AG20443 (cell line): Measurements from ENCODE around the gene SDF2.
A peak's percentile ranks its signal among the peaks of the same experiment; 100 is the strongest.
"Not testable (repeated sequence)": the region's sequence is repeated elsewhere in the genome, so short reads cannot be mapped to it uniquely, and the experiment has no call there.

ENCODE experiments used
- DNase-seq: peaks from one replicate; pipeline ENCODE4 v3.0.0; 2012; ENCODE audit warnings: low spot score, mixed read lengths

The SDF2 gene

DNA sequence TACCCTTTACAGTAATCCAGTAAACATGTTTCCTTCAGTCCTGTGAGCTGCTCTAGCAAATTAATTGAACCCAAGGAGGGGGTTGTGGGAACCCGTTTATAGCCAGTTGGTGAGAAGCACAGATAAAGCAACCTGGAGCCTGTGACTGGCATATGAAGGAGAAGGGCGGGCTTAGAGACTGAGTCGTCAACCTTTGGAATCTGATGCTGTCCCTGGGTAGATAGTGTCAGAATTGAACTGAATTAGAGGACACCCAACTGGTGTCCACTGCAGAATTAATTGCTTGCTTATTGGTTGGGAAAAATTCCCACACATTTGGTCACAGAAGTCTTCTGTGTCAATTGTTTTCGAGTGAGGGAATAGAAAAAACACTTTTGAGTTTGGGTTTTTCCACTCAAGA lies 34.9 kb downstream of the SDF2 start:
- no peak for DNase-seq

DNA sequence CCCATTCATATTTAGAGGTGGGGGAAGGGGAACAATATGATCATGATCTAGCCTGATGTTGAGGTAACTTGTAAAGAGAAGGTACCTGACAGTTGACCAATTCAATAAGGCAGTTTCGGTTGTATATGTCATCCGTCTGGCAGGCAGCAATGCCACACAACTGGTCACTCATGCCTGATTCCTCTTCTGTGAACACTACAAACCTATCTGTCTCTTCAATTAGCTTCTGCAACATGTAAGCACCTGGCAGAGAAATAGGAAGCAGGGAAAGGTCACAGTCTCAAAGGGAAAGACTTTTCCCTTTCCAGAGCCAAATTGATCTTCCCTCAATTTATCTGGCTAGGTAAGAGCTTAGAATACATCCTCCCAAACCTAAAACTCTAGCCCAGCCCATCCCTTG lies 37.6 kb downstream of the SDF2 start:
- DNase-seq, result no peak

DNA sequence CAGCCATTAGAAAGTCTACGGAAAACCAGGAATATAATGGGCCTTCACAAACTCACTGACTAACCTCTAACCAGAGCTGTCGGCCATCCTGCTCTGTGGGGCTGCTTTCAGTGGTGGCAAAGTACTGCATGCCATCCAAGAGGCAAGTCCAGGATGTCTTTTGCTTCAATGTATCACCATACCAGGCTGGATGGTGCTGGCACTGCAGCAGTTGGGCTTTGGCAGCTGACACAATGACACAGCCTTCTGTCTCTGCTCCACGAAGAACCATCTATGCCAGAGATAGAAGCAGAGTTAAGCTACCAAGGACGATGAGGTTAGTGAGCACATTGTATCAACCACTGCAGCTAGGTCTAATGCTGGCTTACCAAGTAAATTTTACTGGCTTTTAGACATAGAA lies 38.0 kb downstream of the SDF2 start:
- DNase-seq, result no peak

DNA sequence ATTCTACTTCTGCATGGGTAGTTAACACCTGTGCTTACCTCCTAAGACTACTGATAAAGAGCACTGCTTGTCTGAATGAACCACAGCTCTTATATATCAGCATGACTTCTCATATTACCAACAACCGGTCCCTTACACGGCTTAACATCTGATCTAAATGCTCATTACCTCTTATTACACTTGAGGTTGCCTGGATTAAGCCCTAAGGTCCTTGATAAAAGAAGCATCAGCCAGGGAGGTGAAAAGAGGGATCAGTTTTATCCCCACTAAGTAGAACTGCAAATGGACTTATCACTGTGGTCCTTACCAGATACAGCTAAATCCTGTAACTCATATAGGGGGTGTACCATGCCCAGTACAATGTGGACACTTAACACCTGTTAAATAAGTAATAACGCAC lies 39.5 kb downstream of the SDF2 start:
- DNase-seq, result no peak

DNA sequence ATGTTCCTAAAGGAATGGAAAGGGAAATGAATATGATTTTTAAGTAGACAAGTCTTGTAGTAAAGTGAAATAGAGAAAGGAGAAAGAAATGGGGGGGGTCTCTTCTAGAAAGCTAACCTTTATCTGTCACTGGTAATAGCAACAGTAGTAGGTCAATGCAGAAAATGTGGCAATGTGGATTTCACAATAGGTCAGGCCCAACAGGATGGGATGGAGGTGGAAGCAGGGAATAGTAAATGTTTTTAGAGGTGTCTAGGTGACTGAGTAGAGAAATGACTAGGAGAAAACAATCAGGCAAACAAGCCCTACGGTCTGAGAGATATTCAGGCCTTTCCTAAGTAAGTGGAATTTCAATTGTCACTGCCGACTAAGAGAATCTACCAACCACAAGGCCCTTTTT lies 41.7 kb downstream of the SDF2 start:
- DNase-seq, result no peak

DNA sequence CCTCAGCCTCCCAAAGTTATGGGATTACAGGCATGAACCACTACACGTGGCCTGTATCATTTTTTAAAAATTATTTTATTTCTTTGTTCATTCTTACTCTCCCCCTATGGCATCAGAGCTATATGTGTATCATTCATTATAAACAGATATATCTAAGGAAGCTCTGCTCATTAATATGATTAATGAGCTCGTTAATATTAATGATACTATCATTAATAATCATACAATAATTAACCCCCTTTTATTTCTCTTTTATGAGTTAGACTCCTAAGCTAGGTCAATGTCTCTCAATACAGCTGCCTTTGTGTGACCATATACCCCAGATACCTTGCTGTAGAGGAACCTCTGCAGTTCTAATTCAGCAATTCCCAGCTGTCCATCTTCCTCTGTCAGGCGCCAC lies 43.2 kb downstream of the SDF2 start:
- DNase-seq, result no peak

DNA sequence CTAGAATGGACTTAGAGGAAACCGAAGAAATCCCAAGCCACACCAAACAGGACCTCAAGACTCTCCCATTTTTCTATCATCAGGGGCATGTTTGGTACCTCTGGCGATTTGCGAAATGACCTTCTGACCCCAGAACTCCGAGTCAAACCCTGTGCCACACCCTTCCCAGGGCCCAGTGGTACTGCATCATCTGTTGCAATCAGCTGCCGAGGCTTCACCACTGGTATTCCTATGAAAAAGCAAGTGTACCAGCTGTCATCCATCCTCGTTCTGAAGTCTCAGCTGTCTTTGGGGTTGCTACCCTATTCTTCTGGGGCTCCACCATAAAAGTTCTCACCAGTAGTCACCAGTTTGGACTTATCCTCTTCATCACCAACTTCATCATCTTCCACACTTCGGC lies 45.4 kb downstream of the SDF2 start:
- no peak for DNase-seq

DNA sequence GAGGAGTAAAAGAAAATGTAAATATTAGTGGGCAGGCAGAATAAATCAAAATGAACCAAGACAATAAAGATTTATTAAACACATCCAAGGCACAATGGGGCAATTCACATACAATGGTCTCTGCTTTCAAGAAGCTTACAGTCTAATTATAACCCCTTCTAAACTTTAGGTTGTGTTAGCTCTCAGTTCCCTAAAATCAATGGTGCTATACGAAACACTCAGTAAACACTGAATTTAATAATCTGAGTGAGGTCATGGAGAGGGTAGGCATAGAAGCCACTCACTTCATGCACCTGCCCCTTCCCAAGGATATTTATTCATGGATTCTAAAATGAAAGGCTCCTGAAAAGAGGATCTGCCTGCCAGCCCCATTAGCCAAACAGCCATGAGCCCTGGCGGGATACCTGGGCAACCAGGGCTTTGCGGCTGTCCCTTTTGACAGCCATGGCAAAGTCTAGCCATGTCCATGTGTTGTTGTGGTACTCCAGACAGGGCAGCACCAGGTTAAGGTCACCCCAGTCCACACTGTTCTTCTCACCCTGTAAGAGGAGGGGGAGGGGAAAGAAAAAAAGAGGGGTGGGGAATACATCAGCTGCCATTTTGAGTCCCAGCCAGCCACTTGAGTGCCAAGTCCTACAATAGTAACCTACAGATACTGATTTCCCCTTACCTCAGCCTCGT lies 46.3 kb downstream of the SDF2 start:
- no peak for DNase-seq

DNA sequence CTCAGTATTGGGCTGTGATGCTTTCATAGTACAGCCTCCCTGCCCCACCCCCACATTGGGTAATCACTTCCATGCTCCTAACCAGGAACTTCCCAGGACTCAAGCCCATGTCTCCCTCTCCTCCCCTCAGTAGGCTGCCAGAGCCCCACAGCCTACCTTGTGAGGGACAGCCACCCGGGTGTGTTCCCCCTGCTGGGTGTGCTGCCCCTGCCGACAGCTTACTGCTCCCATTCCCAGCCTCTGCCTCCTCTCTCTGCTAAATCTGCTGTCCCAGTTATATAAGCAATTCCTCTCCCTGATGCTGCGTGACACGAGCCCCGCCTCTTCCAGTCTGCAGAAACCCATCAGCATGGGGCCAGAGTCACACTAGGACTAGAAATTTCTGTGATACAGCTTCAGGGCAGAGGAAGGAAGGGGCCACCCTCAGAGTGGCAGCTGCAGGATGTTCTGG lies 47.8 kb downstream of the SDF2 start, which contains the start of gene RSKR:
Gene RSKR, minus strand, starts transcription at position 255 of the 451 bp plus-strand sequence. Its CDS starts 24 bp downstream, at position 231.
- DNase-seq, result peak; percentile 20

DNA sequence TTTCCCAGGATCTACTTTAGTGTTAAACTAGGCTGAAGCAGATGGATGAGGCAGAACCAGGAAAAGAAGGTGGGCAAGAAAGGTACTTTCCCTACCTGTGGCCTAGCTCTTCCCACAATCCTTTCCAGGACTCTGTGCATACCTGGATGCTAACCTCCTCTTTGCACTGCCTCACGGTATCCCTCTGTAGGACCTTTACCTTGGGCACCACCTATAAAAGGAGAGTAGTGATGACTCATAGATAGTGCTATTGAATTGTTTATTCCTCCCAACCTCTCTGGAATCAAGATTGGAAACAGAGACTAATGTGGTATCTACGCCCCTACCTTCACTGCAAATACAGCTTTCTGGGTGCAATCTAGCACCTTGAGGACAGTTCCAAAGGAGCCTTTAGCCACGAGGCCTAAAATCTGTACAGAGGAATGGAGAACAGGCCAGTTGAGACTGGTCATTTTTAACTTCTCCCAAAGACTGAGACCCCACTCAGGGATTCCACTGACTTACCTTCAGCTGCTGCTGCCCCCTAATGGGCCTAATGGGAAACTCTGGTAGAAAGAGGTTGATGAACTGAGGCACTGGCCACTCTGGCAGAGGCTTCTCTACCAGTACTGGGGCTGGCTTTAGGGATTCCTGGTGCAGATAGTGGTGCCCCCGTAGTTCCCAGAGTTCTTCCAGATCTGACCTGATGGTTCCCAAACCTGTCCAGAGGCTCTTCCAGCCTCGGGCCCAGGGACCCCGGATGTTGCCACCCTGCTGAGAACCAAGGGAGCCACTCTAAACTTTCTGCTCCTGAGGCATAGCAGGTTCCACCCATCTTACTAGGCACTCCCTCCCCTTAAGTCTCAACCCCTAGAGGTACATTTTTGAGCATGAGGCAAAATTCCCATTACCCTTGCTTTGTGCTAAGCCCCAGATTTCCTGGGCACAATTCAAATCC lies 48.5 kb downstream of the SDF2 start:
- DNase-seq, result peak; percentile 60

DNA sequence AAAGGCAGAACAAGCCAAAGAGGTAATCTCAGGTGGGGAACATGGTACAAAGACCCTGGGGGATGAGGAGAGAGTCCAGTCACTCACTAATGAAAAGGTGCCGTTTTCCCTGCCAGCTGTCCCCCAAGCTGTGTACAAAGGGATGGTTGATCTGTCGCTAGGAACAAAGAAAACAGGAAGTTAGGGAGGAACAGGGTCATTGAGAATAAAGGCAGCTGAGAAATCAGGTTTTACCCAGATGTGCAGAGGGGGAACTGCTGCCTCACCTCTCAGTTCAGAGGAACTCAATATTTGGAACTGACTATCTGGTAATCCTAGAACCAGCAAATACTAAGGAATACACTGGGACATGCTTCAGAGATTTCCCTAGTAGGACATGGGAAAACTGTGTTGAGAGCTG lies 49.2 kb downstream of the SDF2 start:
- no peak for DNase-seq

DNA sequence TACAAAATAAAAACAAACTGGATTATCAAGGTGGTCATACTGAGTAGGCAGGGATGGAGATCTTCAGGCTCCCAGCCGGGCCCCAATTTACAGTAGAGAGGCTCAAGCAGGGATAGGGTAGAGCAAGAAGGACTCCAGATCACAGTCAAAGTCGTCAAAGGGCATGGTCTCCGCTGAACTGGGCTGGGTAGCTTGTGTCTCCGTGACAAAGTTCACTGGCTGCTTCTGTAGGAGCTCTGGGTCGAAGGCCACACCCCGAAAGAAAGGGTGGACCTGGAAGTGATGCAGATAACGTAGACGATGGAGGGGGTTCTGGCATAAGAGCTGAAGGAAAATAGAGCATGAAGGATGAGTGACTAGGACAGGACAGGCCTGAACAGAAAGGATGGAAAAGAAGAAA lies 51.3 kb downstream of the SDF2 start:
- no peak for DNase-seq

DNA sequence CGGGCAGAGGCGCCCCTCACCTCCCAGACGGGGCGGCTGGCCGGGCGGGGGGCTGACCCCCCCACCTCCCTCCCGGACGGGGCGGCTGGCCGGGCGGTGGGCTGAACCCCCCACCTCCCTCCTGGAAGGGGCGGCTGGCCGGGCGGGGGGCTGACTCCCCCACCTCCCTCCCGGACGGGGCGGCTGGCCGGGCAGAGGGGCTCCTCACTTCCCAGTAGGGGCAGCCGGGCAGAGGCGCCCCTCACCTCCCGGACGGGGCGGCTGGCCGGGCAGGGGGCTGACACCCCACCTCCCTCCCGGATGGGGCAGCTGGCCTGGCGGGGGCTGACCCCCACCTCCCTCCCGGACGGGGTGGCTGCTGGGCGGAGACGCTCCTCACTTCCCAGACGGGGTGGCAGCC lies 57.7 kb downstream of the SDF2 start:
- DNase-seq, result not testable (repeated sequence)

DNA sequence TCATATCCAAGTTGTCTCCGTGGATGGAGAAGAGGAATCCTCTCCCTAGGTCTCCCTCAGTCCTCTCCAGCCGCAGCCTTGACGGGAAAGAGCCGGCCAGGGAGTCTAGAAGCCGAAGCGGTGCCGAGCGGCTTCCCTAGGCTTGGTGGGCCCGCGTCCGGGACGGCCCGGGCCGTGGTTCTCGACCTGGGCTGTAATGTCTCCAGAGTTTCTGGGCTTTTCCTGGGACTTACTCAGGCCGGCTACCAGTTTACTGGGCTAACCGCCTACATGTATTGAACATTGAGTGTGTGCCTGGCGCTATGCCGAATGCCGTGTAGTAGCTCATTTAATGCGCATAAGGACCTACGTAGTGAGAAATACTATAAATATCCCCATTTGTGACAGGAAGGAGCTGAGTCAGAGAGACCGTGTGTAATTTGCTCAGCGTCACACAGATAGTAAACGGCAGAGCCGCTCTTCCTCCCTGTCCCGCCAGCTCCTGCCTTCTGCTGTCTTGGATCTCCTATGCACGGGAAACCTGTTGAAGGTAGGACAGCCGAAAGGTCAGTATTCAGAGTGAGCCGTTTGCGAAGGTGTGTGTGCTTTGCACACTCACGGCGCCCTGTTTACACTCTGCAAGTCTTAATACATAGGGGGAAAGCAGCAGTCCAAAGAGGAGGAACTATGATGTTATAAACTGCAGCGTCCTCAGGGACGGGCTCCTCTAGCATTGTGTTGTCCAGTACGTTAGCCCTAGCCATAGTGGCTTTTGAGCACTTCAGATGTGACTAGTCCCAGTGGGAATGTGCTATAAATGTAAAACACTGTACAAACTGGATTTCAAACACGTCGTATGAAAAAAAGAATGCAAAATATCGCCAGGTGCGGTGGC lies 62.2 kb downstream of the SDF2 start:
- peak; percentile 83 for DNase-seq

DNA sequence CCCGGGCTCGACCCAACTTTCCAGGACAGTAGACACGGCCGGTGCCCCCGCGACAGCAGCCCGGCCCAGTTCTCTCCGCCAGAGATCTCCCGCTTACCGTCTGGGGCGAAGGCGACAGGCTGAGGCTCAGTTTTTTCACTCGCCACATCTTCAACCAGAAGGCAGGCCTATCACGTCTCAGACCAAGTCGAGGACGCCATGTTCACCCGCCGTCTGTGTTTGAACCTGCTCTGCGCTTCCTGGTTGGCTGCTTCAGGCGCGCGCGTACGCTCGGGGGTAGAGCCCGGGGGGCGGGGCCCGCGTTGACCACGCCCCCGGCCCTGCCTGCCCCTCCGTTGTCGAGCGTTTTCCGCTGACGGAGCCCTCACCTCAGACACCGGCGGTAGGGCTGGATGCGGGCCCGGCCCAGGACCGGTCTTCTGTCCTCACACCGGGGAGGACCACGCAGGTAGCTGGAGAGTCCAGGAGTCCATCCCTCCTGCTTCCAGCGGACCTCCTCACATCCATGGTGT lies 62.9 kb downstream of the SDF2 start, which contains the start of gene SPAG5:
Gene SPAG5, minus strand, starts transcription at position 227 of the 512 bp plus-strand sequence. Its CDS starts 79 bp downstream, at position 148.
- DNase-seq, result peak; percentile 100

DNA sequence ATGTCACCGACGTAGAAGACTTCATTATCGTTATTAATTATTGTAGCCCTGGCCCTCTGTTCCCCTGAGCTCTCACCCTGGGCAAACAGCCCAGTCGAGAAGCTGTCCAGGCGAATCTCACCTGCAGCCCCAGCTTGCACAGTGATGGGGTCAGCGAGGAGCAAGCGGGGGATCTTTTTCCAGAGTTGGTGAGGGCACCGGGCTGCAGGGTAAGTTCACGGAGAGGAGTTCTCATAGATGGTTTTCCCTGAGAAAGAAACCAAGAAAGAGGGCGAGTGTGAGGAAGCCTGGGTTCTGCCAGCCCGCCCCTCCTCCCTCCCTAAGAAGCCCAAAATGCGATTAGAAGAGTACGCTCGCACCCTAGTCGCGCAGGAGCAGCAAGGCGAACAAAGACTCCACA lies 63.3 kb downstream of the SDF2 start:
- DNase-seq, result peak; percentile 34
